Fibroblast of skin of back (primary cell): ENCODE results near the gene SKAP1.

ENCODE experiments used
- DNase-seq: peaks from one replicate; pipeline ENCODE4 v3.0.0-alpha.2; 2013

SKAP1 gene

GRCh38 chr17:48163809-48164208 is 266.2 kb downstream of the SKAP1 start:
- no peak for DNase-seq

- DNase-seq, result no peak
Observed at GRCh38 chr17:48162946-48163506, 267.0 kb downstream of the SKAP1 start.

- no peak for DNase-seq
Observed at GRCh38 chr17:48162306-48162934, 267.6 kb downstream of the SKAP1 start.

- no peak for DNase-seq
Observed at GRCh38 chr17:48161127-48161905, 268.7 kb downstream of the SKAP1 start.

- no peak for DNase-seq
Observed at GRCh38 chr17:48160177-48161081, 269.6 kb downstream of the SKAP1 start.

- no peak for DNase-seq
Observed at GRCh38 chr17:48159232-48159631, 270.8 kb downstream of the SKAP1 start.

- DNase-seq, result no peak
Observed at GRCh38 chr17:48155889-48156611, 274.0 kb downstream of the SKAP1 start.

GRCh38 chr17:48153691-48154358 is 276.2 kb downstream of the SKAP1 start:
- peak; percentile 46 for DNase-seq

- DNase-seq, result no peak
Observed at GRCh38 chr17:48152289-48152688, 277.7 kb downstream of the SKAP1 start.

- no peak for DNase-seq
Observed at GRCh38 chr17:48151220-48151619, 278.8 kb downstream of the SKAP1 start.

- DNase-seq, result no peak
Observed at GRCh38 chr17:48150597-48151001, 279.4 kb downstream of the SKAP1 start.

- no peak for DNase-seq
Observed at GRCh38 chr17:48149787-48150463, 280.1 kb downstream of the SKAP1 start.

GRCh38 chr17:48148854-48149786 is 280.9 kb downstream of the SKAP1 start:
- DNase-seq, result peak; percentile 12

GRCh38 chr17:48148029-48148770 is 281.8 kb downstream of the SKAP1 start:
- DNase-seq, result no peak

GRCh38 chr17:48144976-48145798 is 284.8 kb downstream of the SKAP1 start:
- DNase-seq, result no peak

GRCh38 chr17:48144231-48144630 is 285.8 kb downstream of the SKAP1 start:
- DNase-seq, result no peak

- DNase-seq, result no peak
Observed at GRCh38 chr17:48143629-48144028, 286.4 kb downstream of the SKAP1 start.

- DNase-seq, result no peak
Observed at GRCh38 chr17:48139944-48140343, 290.1 kb downstream of the SKAP1 start.
